Lower lobe of right lung (tissue), 2 donors: ENCODE data around the gene NUBP1. TPM values are rescaled to one million over a fixed set of nuclear protein-coding genes. Genes with fewer than 3 reads are reported as not detected.
A peak's percentile ranks its signal among the peaks of the same experiment; 100 is the strongest.

Experiments used
- ATAC-seq, 2 donors: fragments of 200-7000 bp; cut with Tn5 transposase; one replicate each; pipeline ENCODE4 v1.9.1; 2020 to 2022; ENCODE audit warnings: mild to moderate bottlenecking in 2 of 2, moderate library complexity in 2 of 2
- DNase-seq: peaks from one replicate; pipeline ENCODE4 v3.0.0-alpha.2; 2020
- H3K27ac ChIP-seq: fragments of 200-600 bp; one replicate; pipeline ENCODE4 v1.8.0; 2022
- H3K27me3 ChIP-seq: fragments of 200-600 bp; one replicate; pipeline ENCODE4 v1.8.0; 2022; ENCODE audit warnings: low read depth
- H3K36me3 ChIP-seq: fragments of 200-600 bp; one replicate; pipeline ENCODE4 v1.8.0; 2022; ENCODE audit warnings: mild to moderate bottlenecking
- H3K4me1 ChIP-seq: fragments of 200-600 bp; one replicate; pipeline ENCODE4 v1.8.0; 2022
- H3K4me3 ChIP-seq: fragments of 200-600 bp; one replicate; pipeline ENCODE4 v1.8.0; 2022; ENCODE audit warnings: mild to moderate bottlenecking
- H3K9me3 ChIP-seq: fragments of 200-600 bp; one replicate; pipeline ENCODE4 v1.8.0; 2022
- intact Hi-C: fragments of 100-400 bp; cut with DNase I; formaldehyde crosslinking; loops from one replicate; pipeline ENCODE4 v1.11.0; 2022
- total RNA-seq: library from RNA; stranded (reverse); fragmentation: NEBNext Ultra II Directional; extraction: Animal tissue kit (Norgen Biotek cat#: 25700); gene quantifications from one replicate; pipeline ENCODE4 v1.2.1, GENCODE V29; 2021
- TF ChIP-seq, protein P1 (sequence below): fragments of 200-600 bp; IDR thresholded peaks from one replicate; pipeline ENCODE4 v1.8.0; 2022; ENCODE audit warnings: antibody characterized with exemption, mild to moderate bottlenecking
- donor health status: DM: no; HTN: yes; CAD: no; lungs with severe emphysema.

Gene NUBP1
- total RNA-seq, 1 donor from 2014 or later = 37.7 TPM

DNA sequence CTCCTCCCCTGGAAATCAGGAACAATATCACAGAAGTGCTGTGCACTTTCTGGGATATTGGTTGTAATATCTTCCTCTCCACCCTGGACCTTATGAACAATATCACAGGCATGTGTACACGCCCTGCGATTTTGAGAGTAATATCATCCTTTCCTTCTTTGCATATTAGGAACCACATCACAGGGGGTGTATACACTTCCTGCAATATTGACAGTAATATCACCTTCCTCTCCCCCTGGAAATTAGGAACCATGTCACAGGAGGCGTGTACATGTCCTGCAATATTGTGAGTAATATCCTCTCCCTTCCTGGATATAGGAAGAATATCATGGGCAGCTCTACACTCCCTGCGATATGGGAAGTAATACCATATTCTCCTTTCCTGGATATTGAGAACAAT is 34.7 kb upstream of the NUBP1 start:
- no peak overlapping the region for H3K4me3 ChIP-seq
- ATAC-seq (no peak), DNase-seq (no peak)
- H3K36me3 ChIP-seq = no peaks in the 10 kb centered on the region
- H3K27ac ChIP-seq = no peak overlapping the region
- no peaks in the 10 kb centered on the region for H3K4me1 ChIP-seq
- H3K27me3 ChIP-seq = no peaks in the 10 kb centered on the region
- TF ChIP-seq, protein P1, sequence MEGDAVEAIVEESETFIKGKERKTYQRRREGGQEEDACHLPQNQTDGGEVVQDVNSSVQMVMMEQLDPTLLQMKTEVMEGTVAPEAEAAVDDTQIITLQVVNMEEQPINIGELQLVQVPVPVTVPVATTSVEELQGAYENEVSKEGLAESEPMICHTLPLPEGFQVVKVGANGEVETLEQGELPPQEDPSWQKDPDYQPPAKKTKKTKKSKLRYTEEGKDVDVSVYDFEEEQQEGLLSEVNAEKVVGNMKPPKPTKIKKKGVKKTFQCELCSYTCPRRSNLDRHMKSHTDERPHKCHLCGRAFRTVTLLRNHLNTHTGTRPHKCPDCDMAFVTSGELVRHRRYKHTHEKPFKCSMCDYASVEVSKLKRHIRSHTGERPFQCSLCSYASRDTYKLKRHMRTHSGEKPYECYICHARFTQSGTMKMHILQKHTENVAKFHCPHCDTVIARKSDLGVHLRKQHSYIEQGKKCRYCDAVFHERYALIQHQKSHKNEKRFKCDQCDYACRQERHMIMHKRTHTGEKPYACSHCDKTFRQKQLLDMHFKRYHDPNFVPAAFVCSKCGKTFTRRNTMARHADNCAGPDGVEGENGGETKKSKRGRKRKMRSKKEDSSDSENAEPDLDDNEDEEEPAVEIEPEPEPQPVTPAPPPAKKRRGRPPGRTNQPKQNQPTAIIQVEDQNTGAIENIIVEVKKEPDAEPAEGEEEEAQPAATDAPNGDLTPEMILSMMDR = no peak
- H3K9me3 ChIP-seq = no peaks in the 10 kb centered on the region
- intact Hi-C loops = no loop called here

DNA sequence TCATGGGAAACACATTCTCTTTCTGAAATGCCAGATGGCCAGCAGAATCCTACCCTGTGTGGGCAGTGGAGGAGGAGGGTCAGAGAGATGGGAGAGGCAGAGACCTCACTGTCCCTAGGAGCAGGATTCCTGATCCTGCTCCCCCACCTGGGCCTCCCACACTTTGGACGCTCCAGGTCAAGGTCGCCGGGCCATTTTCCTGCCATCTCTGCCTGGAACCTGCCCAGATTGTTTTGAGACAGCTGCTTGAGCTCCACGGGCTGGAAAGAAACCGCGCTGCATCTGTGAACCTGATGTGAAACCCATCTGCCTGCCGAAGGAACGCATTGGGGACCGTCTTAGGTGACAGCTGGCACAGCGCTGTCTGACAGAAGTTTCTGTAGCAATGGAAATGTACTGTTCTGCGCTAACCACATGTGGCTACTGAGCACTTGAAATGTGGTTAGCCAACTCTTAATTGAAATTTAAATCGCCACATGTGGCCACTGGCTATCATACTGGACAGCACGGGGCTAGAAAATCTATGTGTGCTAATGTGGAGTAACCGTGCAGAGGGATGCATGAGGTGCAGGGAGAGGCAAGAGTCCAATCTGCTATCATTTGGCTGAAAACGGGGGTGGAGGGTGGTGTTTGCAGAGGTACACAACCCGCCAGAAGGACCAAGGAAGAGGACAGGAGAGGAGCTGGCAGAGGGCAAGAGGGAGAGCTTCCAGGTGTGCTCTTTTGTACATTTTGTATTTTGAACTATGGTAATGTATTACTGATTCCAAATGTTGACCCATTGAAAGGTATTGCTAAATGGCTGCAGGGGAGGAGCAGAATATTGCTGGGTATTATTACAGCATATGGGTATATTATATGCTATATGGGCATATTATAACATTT is 15.4 kb upstream of the NUBP1 start:
- no peaks in the 10 kb centered on the region for H3K27me3 ChIP-seq
- intact Hi-C loops = no loop called here
- TF ChIP-seq, protein P1 = no peak
- no peak for ATAC-seq
- no peaks in the 10 kb centered on the region for H3K36me3 ChIP-seq
- no peak for DNase-seq
- no peak overlapping the region for H3K27ac ChIP-seq
- H3K9me3 ChIP-seq = no peaks in the 10 kb centered on the region
- no peaks in the 10 kb centered on the region for H3K4me1 ChIP-seq
- H3K4me3 ChIP-seq = no peak overlapping the region

DNA sequence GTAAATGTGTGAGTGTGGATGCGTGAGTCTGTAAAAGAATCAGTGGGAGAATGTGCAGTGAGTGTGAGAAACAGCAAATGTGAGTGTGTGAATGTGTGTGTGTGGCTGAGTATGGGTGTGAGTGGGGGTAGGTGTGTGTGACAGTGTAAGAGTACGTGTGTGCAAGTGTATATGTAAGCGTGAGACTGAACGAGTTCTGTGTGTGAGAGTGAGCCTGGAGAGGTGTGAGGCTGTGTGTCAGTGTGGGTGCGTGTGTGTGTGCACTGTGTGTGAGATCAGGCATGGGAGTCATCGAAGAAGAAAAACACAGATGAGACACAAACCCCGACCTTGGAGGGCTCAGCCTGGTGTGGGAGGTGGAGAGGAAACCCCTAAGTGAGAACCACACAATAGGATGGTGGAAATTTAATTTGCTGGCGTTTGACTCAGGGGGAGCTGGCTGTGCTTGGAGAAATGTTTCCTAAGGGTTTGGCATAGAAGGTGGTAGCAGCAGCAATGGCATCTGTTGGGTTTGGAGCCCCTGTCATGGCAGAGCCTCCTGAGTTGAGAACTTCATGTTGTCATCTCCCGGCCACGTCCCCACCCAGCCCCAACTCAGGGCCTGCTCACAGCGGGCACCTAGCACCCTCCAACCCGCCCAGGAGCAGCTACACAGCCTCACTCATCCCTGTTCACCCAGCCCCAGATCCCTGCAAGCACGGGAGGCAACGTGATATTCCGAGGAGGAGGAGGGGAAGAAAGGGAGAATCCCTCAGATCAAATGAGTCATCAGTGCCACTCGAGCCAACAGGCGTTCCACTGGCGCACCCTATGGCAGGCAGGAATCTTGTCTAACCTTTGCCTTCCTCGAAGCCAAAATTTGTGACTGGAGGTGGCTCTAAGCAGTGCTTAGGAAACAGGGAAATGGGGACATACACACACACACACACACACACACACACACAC is 14.3 kb upstream of the NUBP1 start:
- H3K4me1 ChIP-seq = no peaks in the 10 kb centered on the region
- no peaks in the 10 kb centered on the region for H3K9me3 ChIP-seq
- no peaks in the 10 kb centered on the region for H3K27me3 ChIP-seq
- no peaks in the 10 kb centered on the region for H3K36me3 ChIP-seq
- TF ChIP-seq, protein P1 = no peak
- intact Hi-C loops = loop anchor here (10.0 kb wide), 1 partner anchor 215 kb away; no protein-coding TSS in a partner anchor
- H3K27ac ChIP-seq = no peak overlapping the region
- DNase-seq (no peak), ATAC-seq (peak; percentile 34 to 83)
- H3K4me3 ChIP-seq = no peak overlapping the region

DNA sequence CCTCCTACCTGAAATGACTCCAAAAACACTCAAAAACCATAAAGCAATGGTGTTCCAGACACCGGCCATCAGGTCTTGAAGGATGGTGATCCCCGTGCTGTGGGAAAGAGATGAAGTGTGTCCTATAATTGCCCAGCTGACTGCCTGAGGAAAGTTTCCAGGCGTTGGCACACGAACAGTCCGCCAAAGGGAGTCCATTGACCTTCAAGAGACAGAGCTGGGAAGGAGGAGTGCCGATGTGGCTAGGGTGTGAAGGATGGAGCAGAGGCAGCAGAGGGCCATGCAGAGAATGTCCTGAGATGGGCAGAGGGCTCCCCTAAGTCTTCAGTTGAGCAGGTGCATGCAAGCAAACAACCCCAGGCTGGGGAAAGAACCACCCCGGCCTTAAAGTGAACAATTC is 11.9 kb upstream of the NUBP1 start:
- Histone ChIP-seq H3K27me3 (no peaks in the 10 kb centered on the region), H3K27ac (no peak overlapping the region), H3K4me3 (no peak overlapping the region), H3K36me3 (no peaks in the 10 kb centered on the region), H3K4me1 (peaks cover 2% of the 10 kb centered on the region), H3K9me3 (no peaks in the 10 kb centered on the region)
- no peak for ATAC-seq
- TF ChIP-seq, protein P1 = no peak
- intact Hi-C loops = loop anchor here (10.0 kb wide), 1 partner anchor 217 kb away; no protein-coding TSS in a partner anchor
- no peak for DNase-seq

DNA sequence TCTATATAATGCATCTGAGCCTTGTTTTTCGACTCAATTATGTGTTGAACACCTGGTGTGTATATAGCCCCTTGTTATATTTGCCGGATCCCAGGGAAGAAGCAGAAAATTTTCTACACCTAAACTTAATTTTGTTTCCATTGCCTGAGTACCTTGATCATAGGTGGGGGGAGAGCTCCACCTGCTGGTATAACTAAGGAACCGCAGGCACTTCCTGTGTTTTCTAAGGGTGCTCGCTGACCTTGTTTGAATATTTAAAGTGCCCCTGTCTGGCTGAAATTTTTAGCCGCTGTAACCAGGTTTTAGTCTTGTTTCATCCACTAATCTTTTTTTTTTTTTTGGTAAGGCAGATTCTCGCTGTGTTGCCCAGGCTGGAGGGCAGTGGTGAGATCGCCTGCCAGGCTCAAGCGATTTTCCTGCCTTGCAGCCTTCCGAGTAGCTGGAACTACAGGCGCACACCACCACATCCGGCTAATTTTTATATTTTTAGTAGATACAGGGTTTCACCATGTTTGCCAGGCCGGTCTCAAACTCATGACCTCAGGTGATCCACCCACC is 6.5 kb upstream of the NUBP1 start:
- Histone ChIP-seq H3K9me3 (no peaks in the 10 kb centered on the region), H3K27me3 (no peaks in the 10 kb centered on the region), H3K4me3 (peak overlapping the region; percentile 30), H3K27ac (peak overlapping the region; percentile 73), H3K4me1 (peaks cover 24% of the 10 kb centered on the region), H3K36me3 (no peaks in the 10 kb centered on the region)
- TF ChIP-seq, protein P1 = peak; percentile 95
- DNase-seq (no peak), ATAC-seq (peak; percentile 89 to 95)
- intact Hi-C loops = loop anchor here (10.0 kb wide), 1 partner anchor 222 kb away; no protein-coding TSS in a partner anchor
